ENCODE measurements around the gene CCL17. TPM values are rescaled to one million over a fixed set of nuclear protein-coding genes. Genes with fewer than 3 reads are reported as not detected.

CCL17 gene
- total RNA-seq, 4 donors from 2014 or later: not detected

- no peak overlapping the region for H3K4me3 ChIP-seq
- peaks cover 0 to 74% (median 0%) of the 10 kb centered on the region in 3 donors for H3K36me3 ChIP-seq
- peaks cover 0 to 19% (median 5%) of the 10 kb centered on the region in 4 donors for H3K4me1 ChIP-seq
- TF ChIP-seq POLR2A (IDR thresholded peaks at IDR 0.05): no peak
- no peak for TF ChIP-seq CTCF (IDR thresholded peaks at IDR 0.05)
- no peak for DNase-seq
- H3K9me3 ChIP-seq: no peaks in the 10 kb centered on the region
- H3K27me3 ChIP-seq: no peaks in the 10 kb centered on the region
- no peak overlapping the region for H3K27ac ChIP-seq
Observed at GRCh38 chr16:57464523-57464922, 60.0 kb downstream of the CCL17 start.

Other genes with a start within 250 kb of the CCL17 start
- 100 to 1,000 TPM in 2 of 4 donors, 10 to 100 TPM in 2; 55.7 to 308 (median 109) TPM for gene PSME3IP1, start 218.7 kb upstream of the CCL17 start, total RNA-seq
- gene RSPRY1, start 218.4 kb upstream of the CCL17 start, total RNA-seq: 10 to 100 TPM; 49.0 to 84.7 (median 65.1) TPM
- 10 to 100 TPM; 25.2 to 55.3 (median 31.5) TPM for gene ARL2BP, start 159.5 kb upstream of the CCL17 start, total RNA-seq
- gene PLLP, start 120.1 kb upstream of the CCL17 start, total RNA-seq: 100 to 1,000 TPM in 3 of 4 donors, 1 to 10 TPM in 1; 1.7 to 152 (median 126) TPM
- gene CCL22, start 46.0 kb upstream of the CCL17 start, total RNA-seq: 1 to 10 TPM in 1 of 4 donors, under 1 TPM in 1, not detected in 2; 0.40 to 3.3 TPM
- gene CX3CL1, start 32.3 kb upstream of the CCL17 start, total RNA-seq: 1 to 10 TPM; 1.7 to 2.3 (median 2.1) TPM
- 10 to 100 TPM; 37.7 to 65.5 (median 46.2) TPM for gene CIAPIN1, start 42.6 kb downstream of the CCL17 start, total RNA-seq
- 100 to 1,000 TPM in 3 of 4 donors, 10 to 100 TPM in 1; 87.5 to 154 (median 122) TPM for gene COQ9, start 42.7 kb downstream of the CCL17 start, total RNA-seq
- 100 to 1,000 TPM in 1 of 4 donors, 10 to 100 TPM in 3; 68.0 to 113 (median 84.8) TPM for gene POLR2C, start 57.9 kb downstream of the CCL17 start, total RNA-seq
- 100 to 1,000 TPM in 3 of 4 donors, 10 to 100 TPM in 1; 81.7 to 209 (median 189) TPM for gene DOK4, start 81.7 kb downstream of the CCL17 start, total RNA-seq
- 10 to 100 TPM in 1 of 4 donors, 1 to 10 TPM in 3; 1.7 to 10.7 (median 2.5) TPM for gene CCDC102A, start 131.8 kb downstream of the CCL17 start, total RNA-seq
- 10 to 100 TPM in 1 of 4 donors, 1 to 10 TPM in 3; 3.0 to 30.5 (median 4.3) TPM for gene ADGRG5, start 137.9 kb downstream of the CCL17 start, total RNA-seq
- gene ADGRG1, start 223.9 kb downstream of the CCL17 start, total RNA-seq: 10 to 100 TPM; 12.8 to 50.3 (median 34.7) TPM